ENCODE measurements around the gene FYCO1.

DNA sequence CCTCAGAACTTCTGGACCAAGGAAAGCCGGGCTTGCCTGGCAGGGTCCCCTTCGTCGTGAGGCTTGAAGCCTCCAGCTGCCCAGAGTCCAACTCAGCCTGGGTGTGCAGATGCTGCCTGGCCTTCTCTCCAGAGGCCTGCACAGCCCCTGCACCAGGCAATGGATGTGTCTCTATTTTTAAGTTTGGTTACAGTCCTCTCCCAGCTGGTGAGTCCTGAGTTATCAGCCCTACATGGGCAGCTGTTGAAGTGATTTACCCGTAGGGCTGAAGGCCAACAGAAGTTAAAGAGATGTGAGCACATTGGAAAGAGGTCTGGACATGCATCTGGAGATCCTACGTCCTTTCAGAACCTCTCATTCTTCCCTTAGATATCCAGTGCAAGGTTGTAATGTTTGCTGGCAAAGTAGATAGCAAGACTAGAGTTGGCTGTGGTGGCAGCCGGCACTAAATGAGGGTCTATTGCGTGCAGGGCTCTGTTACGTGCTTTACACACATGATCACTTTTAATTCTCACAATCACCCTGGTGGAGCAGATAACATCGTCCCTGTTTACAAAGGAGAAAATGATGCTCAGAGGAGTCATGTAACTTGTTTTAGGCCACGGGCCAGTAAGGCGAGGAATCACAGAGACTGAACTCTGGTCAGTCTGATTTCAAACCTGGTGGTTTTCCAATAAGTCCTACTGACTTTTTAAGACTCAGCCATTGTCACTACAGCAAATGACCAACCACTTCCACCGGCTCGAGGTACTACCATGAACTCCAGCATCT lies 9.9 kb downstream of the FYCO1 start:
- TF ChIP-seq, protein P1, sequence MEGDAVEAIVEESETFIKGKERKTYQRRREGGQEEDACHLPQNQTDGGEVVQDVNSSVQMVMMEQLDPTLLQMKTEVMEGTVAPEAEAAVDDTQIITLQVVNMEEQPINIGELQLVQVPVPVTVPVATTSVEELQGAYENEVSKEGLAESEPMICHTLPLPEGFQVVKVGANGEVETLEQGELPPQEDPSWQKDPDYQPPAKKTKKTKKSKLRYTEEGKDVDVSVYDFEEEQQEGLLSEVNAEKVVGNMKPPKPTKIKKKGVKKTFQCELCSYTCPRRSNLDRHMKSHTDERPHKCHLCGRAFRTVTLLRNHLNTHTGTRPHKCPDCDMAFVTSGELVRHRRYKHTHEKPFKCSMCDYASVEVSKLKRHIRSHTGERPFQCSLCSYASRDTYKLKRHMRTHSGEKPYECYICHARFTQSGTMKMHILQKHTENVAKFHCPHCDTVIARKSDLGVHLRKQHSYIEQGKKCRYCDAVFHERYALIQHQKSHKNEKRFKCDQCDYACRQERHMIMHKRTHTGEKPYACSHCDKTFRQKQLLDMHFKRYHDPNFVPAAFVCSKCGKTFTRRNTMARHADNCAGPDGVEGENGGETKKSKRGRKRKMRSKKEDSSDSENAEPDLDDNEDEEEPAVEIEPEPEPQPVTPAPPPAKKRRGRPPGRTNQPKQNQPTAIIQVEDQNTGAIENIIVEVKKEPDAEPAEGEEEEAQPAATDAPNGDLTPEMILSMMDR (IDR thresholded peaks at IDR 0.05): no peak
- TF ChIP-seq POLR2A (IDR thresholded peaks at IDR 0.05): no peak

Measured in thyroid gland (tissue), 4 donors.